GM21526 (cell line): Measurements from ENCODE around the gene LIMK1.
"Not testable (repeated sequence)": the region's sequence is repeated elsewhere in the genome, so short reads cannot be mapped to it uniquely, and the experiment has no call there.

Experiments used
- ATAC-seq: cut with Tn5 transposase; IDR thresholded peaks from one replicate; pipeline ENCODE4 v1.9.1; 2021; ENCODE audit warnings: moderate library complexity; ENCODE audit not compliant: unreplicated experiment, low FRiP score

Gene LIMK1

GRCh38 chr7:74083117-74083876, at the start of gene LIMK1:
TSS of gene LIMK1 (plus strand) at chr7:74083804. CDS start at chr7:74083991, 187 bp downstream.
- ATAC-seq = peak; percentile 51

GRCh38 chr7:74037609-74038008, 46.0 kb upstream of the LIMK1 start:
- no peak for ATAC-seq

GRCh38 chr7:74038194-74038961, 45.2 kb upstream of the LIMK1 start:
- ATAC-seq = no peak

GRCh38 chr7:74039337-74039736, 44.3 kb upstream of the LIMK1 start:
- no peak for ATAC-seq

- no peak for ATAC-seq
Measured at GRCh38 chr7:74040101-74040790, 43.4 kb upstream of the LIMK1 start.

- no peak for ATAC-seq
Measured at GRCh38 chr7:74040791-74041520, 42.6 kb upstream of the LIMK1 start.

- no peak for ATAC-seq
Measured at GRCh38 chr7:74042746-74043522, 40.7 kb upstream of the LIMK1 start.

GRCh38 chr7:74043523-74043951, 40.1 kb upstream of the LIMK1 start:
- no peak for ATAC-seq

GRCh38 chr7:74044366-74045350, 38.9 kb upstream of the LIMK1 start:
- ATAC-seq = no peak

GRCh38 chr7:74046581-74046980, 37.0 kb upstream of the LIMK1 start:
- ATAC-seq = not testable (repeated sequence)

- ATAC-seq = no peak
Measured at GRCh38 chr7:74047804-74048380, 35.7 kb upstream of the LIMK1 start.

GRCh38 chr7:74048999-74049599, 34.5 kb upstream of the LIMK1 start:
- no peak for ATAC-seq

- no peak for ATAC-seq
Measured at GRCh38 chr7:74049997-74050798, 33.4 kb upstream of the LIMK1 start.

- ATAC-seq = no peak
Measured at GRCh38 chr7:74051193-74051592, 32.4 kb upstream of the LIMK1 start.

- no peak for ATAC-seq
Measured at GRCh38 chr7:74051629-74052410, 31.8 kb upstream of the LIMK1 start.

GRCh38 chr7:74052628-74053027, 31.0 kb upstream of the LIMK1 start:
- no peak for ATAC-seq
